ENCODE data around the gene CRYBG1. TPM values are rescaled to one million over a fixed set of nuclear protein-coding genes. Genes with fewer than 3 reads are reported as not detected.

Gene CRYBG1
- total and polyA plus RNA-seq, 2 of the 13 experiments (the other 11 are each of a cell fraction or from before 2014, with no cell fraction given) = 10.1 to 21.9 TPM

- peak; percentile 72 for FAIRE-seq
- Histone ChIP-seq H3K27ac (ENCODE audit: extremely low read length, insufficient read depth, low read length) (peak overlapping the region; percentile 61), H4K20me1 (ENCODE audit: insufficient read depth, low read length) (no peaks in the 10 kb centered on the region), H3K9ac (ENCODE audit: insufficient read depth, low read depth, low read length) (peak overlapping the region; percentile 23; the same call in 1 of the 2 replicates), H3K4me2 (ENCODE audit: low read depth, low read length) (peak overlapping the region; percentile 15; the same call in 1 of the 2 replicates), H3K27me3 (ENCODE audit: control insufficient read depth in 1 of 2, insufficient read depth in 2 of 2, low read length in 2 of 2) (no peaks in the 10 kb centered on the region), H3K9me3 (ENCODE audit: low read length) (no peaks in the 10 kb centered on the region), H3K4me3 (replicated peaks in 1 of 3; ENCODE audit: insufficient read depth in 1 of 3, low read depth in 2 of 3, low read length in 3 of 3) (no peak overlapping the region), H3K4me1 (ENCODE audit: insufficient read depth, low read length) (peaks cover 41% of the 10 kb centered on the region), H3K79me2 (ENCODE audit: insufficient read depth, low read length) (no peaks in the 10 kb centered on the region), H3K36me3 (replicated peaks in 1 of 2; ENCODE audit: control insufficient read depth in 1 of 2, insufficient read depth in 2 of 2, low read length in 2 of 2) (peaks cover 8 to 30% of the 10 kb centered on the region in 2 experiments; a peak in 4 of 5 replicates), H2AFZ (ENCODE audit: low read length) (no peak overlapping the region)
- in situ Hi-C loops (cut with HindIII; ENCODE audit: extremely low pct_ligation_motif_present, low pct_unique_long_range_greater_than_20kb) (no loop called here), intact Hi-C loops (cut with micrococcal nuclease; ENCODE audit: unreplicated experiment) (loop anchor here (2.0 kb wide), 1 partner anchor 47 kb away; no protein-coding TSS in a partner anchor)
- POLR2A ChIA-PET = no interaction called here
- CTCF ChIA-PET (ENCODE audit: low intra/inter-chr PET ratio, low total read pairs) = interaction anchor here (0.7 kb wide), 1 partner anchor 10 kb away, joined by 3 read pairs; no protein-coding TSS in a partner anchor
- 15% methylated on average over 2 of the region's 2 CpGs for WGBS (ENCODE audit: low lambda C conversion rate)
- BruUV-seq (replicated peaks) = no TSS peak
- DNase-seq (ENCODE audit: low spot score) = peak; percentile 74
- peak; percentile 83 for ATAC-seq
- TF ChIP-seq ZNF121 (CRISPR knock-in tag; IDR thresholded peaks at IDR 0.05) (no peak), BRF2 (CRISPR knock-in tag; IDR thresholded peaks at IDR 0.05) (no peak), CSRNP2 (CRISPR knock-in tag; conservative IDR thresholded peaks at IDR 0.05; ENCODE audit: low read depth) (no peak), ZNF788 (CRISPR knock-in tag; IDR thresholded peaks at IDR 0.05; ENCODE audit: borderline replicate concordance) (no peak), ZNF34 (CRISPR knock-in tag; IDR thresholded peaks at IDR 0.05; ENCODE audit: borderline replicate concordance) (no peak), ZNF564 (CRISPR knock-in tag; IDR thresholded peaks at IDR 0.05) (no peak), ZNF800 (CRISPR knock-in tag; IDR thresholded peaks at IDR 0.05) (no peak), ZNF615 (CRISPR knock-in tag; IDR thresholded peaks at IDR 0.05; ENCODE audit: borderline replicate concordance) (no peak), ARHGAP35 (CRISPR knock-in tag; IDR thresholded peaks at IDR 0.05; ENCODE audit: borderline replicate concordance) (no peak), ZNF644 (CRISPR knock-in tag; IDR thresholded peaks at IDR 0.05; ENCODE audit: low read depth) (peak; percentile 10; the same call in 1 of the 2 replicates), AHR (CRISPR knock-in tag; IDR thresholded peaks at IDR 0.05) (no peak), ZNF362 (CRISPR knock-in tag; IDR thresholded peaks at IDR 0.05; ENCODE audit: borderline replicate concordance) (peak; percentile 91), NR2F6 (IDR thresholded peaks at IDR 0.05) (peak; percentile 80), NR2F6 (CRISPR knock-in tag; IDR thresholded peaks at IDR 0.05) (peak; percentile 81), ZNF576 (CRISPR knock-in tag; IDR thresholded peaks at IDR 0.05) (no peak), SIX4 (CRISPR knock-in tag; IDR thresholded peaks at IDR 0.05) (peak; percentile 37; the same call in 1 of the 2 replicates), YY1 (IDR thresholded peaks at IDR 0.05; ENCODE audit: insufficient read depth, insufficient replicate concordance, low read depth, low read length) (no peak), SYNCRIP (IDR thresholded peaks at IDR 0.05; ENCODE audit: insufficient read depth, low read depth, low read length) (no peak), SPEN (CRISPR knock-in tag; IDR thresholded peaks at IDR 0.05; ENCODE audit: low read depth) (no peak), ISL2 (CRISPR knock-in tag; IDR thresholded peaks at IDR 0.05) (no peak; the same call in 1 of the 2 replicates)
Observed at GRCh38 chr6:106557837-106558236, 197.3 kb downstream of the CRYBG1 start.
